K562 (cell line): ENCODE results near the gene MGAT4B. TPM values are rescaled to one million over a fixed set of nuclear protein-coding genes. Genes with fewer than 3 reads are reported as not detected.

ENCODE experiments used
- CGGBP1 ChIP-seq: fragments of 250-450 bp; sonication (Bioruptor Pico); IDR thresholded peaks from 2 replicates; pipeline ENCODE4 v1.9.0; 2021; ENCODE audit warnings: mild to moderate bottlenecking
- CHD4 ChIP-seq: fragments of 200-600 bp; sonication (generic); IDR thresholded peaks from 3 replicates; pipeline ENCODE4 v1.6.1; 2012; ENCODE audit warnings: low read depth, mild to moderate bottlenecking, mixed read lengths, low read length, inconsistent platforms; ENCODE audit not compliant: insufficient read depth, insufficient replicate concordance, poor library complexity, severe bottlenecking
- FIP1L1 ChIP-seq: fragments of 200-400 bp; formaldehyde crosslinking; IDR thresholded peaks from 2 replicates; pipeline ENCODE4 v1.6.1; 2018; ENCODE audit warnings: mild to moderate bottlenecking, low read depth, low read length; ENCODE audit not compliant: poor library complexity, severe bottlenecking
- GTF2A2 ChIP-seq: IDR thresholded peaks from 2 replicates; pipeline ENCODE4 v1.6.1; 2016; ENCODE audit warnings: mild to moderate bottlenecking, missing genetic modification characterization, missing compliant biosample characterization
- IRF9 ChIP-seq: fragments of 450-650 bp; IDR thresholded peaks from 2 replicates; pipeline ENCODE4 v1.6.1; 2016; ENCODE audit warnings: missing biosample characterization, missing genetic modification characterization
- KDM5B ChIP-seq: fragments of 200-600 bp; sonication (generic); IDR thresholded peaks from 2 replicates; pipeline ENCODE4 v1.6.1; 2012; ENCODE audit warnings: low read depth, mild to moderate bottlenecking, moderate library complexity, low read length, control low read depth, inconsistent platforms; ENCODE audit not compliant: insufficient replicate concordance
- NCOA1 ChIP-seq: fragments of 450-650 bp; IDR thresholded peaks from 2 replicates; pipeline ENCODE4 v1.6.1; 2016; ENCODE audit warnings: low read depth
- NCOA2 ChIP-seq, 2 experiments: fragments of 450-650 bp; IDR thresholded peaks; 2 replicates each; pipeline ENCODE4 v1.6.1; 2018; ENCODE audit warnings: mild to moderate bottlenecking in 2 of 2, moderate library complexity in 1 of 2; ENCODE audit not compliant: partially characterized antibody in 2 of 2
- NELFE ChIP-seq: IDR thresholded peaks from 2 replicates; pipeline ENCODE4 v1.6.1; 2011; ENCODE audit warnings: mild to moderate bottlenecking; ENCODE audit not compliant: insufficient read depth, insufficient read length
- NFYB ChIP-seq: IDR thresholded peaks from 2 replicates; pipeline ENCODE4 v1.6.1; 2011; ENCODE audit warnings: mild to moderate bottlenecking, moderate library complexity; ENCODE audit not compliant: insufficient read length; ENCODE audit errors: extremely low read depth
- NUFIP1 ChIP-seq: fragments of 450-650 bp; IDR thresholded peaks from 2 replicates; pipeline ENCODE4 v1.6.1; 2018; ENCODE audit not compliant: partially characterized antibody
- OTX1 ChIP-seq: fragments of 450-650 bp; formaldehyde crosslinking; IDR thresholded peaks from 2 replicates; pipeline ENCODE4 v1.4.0; 2022; ENCODE audit warnings: mild to moderate bottlenecking
- POU5F1 ChIP-seq: fragments of 150-350 bp; IDR thresholded peaks from 2 replicates; pipeline ENCODE4 v1.6.1; 2014; ENCODE audit warnings: borderline replicate concordance, low read length, low read depth, mild to moderate bottlenecking; ENCODE audit not compliant: partially characterized antibody
- PTTG1 ChIP-seq: fragments of 450-650 bp; IDR thresholded peaks from 2 replicates; pipeline ENCODE4 v1.6.1; 2016; ENCODE audit warnings: low read depth, mild to moderate bottlenecking, missing genetic modification characterization, missing compliant biosample characterization
- TEAD1 ChIP-seq, 2 experiments: fragments of 450-650 bp in 1 of 2; sonication (generic) in 1 of 2; formaldehyde crosslinking; IDR thresholded peaks; 2 replicates each; pipeline versions ENCODE4 v1.4.0 to v1.8.0; 2020 to 2022; ENCODE audit warnings: mild to moderate bottlenecking in 2 of 2, missing genetic modification reagents in 1 of 2
- TFE3 ChIP-seq: fragments of 450-650 bp; formaldehyde crosslinking; IDR thresholded peaks from 2 replicates; pipeline ENCODE4 v1.4.0; 2020; ENCODE audit warnings: mild to moderate bottlenecking, mixed read lengths
- XRCC4 ChIP-seq: IDR thresholded peaks from one replicate; pipeline ENCODE4 v1.6.1; 2011; ENCODE audit not compliant: insufficient read depth, insufficient read length; ENCODE audit errors: extremely low read depth
- ZC3H8 ChIP-seq: fragments of 450-650 bp; IDR thresholded peaks from 2 replicates; pipeline ENCODE4 v1.6.1; 2017
- ZNF175 ChIP-seq: fragments of 200-800 bp; sonication (Bioruptor generic); IDR thresholded peaks from 2 replicates; pipeline ENCODE4 v1.6.1; 2016; ENCODE audit warnings: low read depth, mild to moderate bottlenecking, missing genetic modification characterization, missing compliant biosample characterization
- ZNF444 ChIP-seq: fragments of 250-450 bp; sonication (Bioruptor Pico); IDR thresholded peaks from 2 replicates; pipeline ENCODE4 v1.4.0; 2020; ENCODE audit warnings: mild to moderate bottlenecking, moderate library complexity
- ZNF668 ChIP-seq: fragments of 250-450 bp; sonication (Bioruptor Pico); IDR thresholded peaks from 2 replicates; pipeline ENCODE4 v1.8.0; 2022; ENCODE audit warnings: mild to moderate bottlenecking, inconsistent platforms
- ZNF77 ChIP-seq: fragments of 250-450 bp; sonication (Bioruptor Pico); IDR thresholded peaks from 2 replicates; pipeline ENCODE4 v1.5.0; 2020
- polyA plus RNA-seq, 8 experiments: library from polyadenylated mRNA; depleted of rRNA in 4 of 8; stranded (reverse) in 5 of 8; unstranded in 3 of 8; fragments of >200 nt; fragmentation: Nextera tagmentation in 2 of 8; fragmentation: Illumina TruSeq in 1 of 8; extraction: Ambion mirVana in 2 of 8; extraction: Trizol in 1 of 8; gene quantifications; 2 replicates each; pipeline versions ENCODE4 v1.2.1 to v1.2.3, GENCODE V29; 2011 to 2014; ENCODE audit warnings: inconsistent platforms in 1 of 8, missing spikeins in 1 of 8
- total RNA-seq, 7 experiments: library from RNA; depleted of rRNA in 6 of 7; stranded (reverse); fragments of >200 nt in 6 of 7; fragmentation: Illumina TruSeq in 2 of 7; extraction: Trizol in 2 of 7; gene quantifications; 2 replicates each; pipeline versions ENCODE4 v1.2.1 to v1.2.3, GENCODE V29; 2011 to 2021; ENCODE audit warnings: low replicate concordance in 1 of 7
- TF ChIP-seq, protein P1 (sequence below): sonication (generic); formaldehyde crosslinking; IDR thresholded peaks from 2 replicates; pipeline ENCODE4 v1.8.0; 2022; ENCODE audit warnings: missing genetic modification reagents, mild to moderate bottlenecking, borderline replicate concordance

The MGAT4B gene
- total and polyA plus RNA-seq, 9 of the 15 experiments (the other 6 are each of a cell fraction or from before 2014, with no cell fraction given): 0.34 to 133 (median 75.4) TPM

GRCh38 chr5:179820483-179821297 is 14.0 kb upstream of the MGAT4B start, which contains the start of gene SQSTM1 (continued):
- no peak for TF ChIP-seq PTTG1 (tag)
- peak; percentile 30; the same call in 1 of the 2 replicates for TF ChIP-seq ZNF175
- TF ChIP-seq ZNF444 (CRISPR knock-in tag): no peak
- TF ChIP-seq NCOA1: no peak
- no peak for TF ChIP-seq OTX1 (CRISPR knock-in tag)
- TF ChIP-seq NUFIP1: no peak
- TF ChIP-seq NFYB: no peak
- TF ChIP-seq, protein P1, sequence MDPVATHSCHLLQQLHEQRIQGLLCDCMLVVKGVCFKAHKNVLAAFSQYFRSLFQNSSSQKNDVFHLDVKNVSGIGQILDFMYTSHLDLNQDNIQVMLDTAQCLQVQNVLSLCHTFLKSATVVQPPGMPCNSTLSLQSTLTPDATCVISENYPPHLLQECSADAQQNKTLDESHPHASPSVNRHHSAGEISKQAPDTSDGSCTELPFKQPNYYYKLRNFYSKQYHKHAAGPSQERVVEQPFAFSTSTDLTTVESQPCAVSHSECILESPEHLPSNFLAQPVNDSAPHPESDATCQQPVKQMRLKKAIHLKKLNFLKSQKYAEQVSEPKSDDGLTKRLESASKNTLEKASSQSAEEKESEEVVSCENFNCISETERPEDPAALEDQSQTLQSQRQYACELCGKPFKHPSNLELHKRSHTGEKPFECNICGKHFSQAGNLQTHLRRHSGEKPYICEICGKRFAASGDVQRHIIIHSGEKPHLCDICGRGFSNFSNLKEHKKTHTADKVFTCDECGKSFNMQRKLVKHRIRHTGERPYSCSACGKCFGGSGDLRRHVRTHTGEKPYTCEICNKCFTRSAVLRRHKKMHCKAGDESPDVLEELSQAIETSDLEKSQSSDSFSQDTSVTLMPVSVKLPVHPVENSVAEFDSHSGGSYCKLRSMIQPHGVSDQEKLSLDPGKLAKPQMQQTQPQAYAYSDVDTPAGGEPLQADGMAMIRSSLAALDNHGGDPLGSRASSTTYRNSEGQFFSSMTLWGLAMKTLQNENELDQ (CRISPR knock-in tag): no peak
- TF ChIP-seq FIP1L1: peak; percentile 93
- no peak for TF ChIP-seq CHD4
- no peak for TF ChIP-seq POU5F1
- TF ChIP-seq ZNF77 (CRISPR knock-in tag): no peak
- TF ChIP-seq ZC3H8: no peak
- TF ChIP-seq IRF9 (tag): no peak
- no peak for TF ChIP-seq TFE3 (CRISPR knock-in tag)
- peak; percentile 34 for TF ChIP-seq NELFE
- peak; percentile 90 for TF ChIP-seq GTF2A2 (tag)
- no peak for TF ChIP-seq NCOA2 (IDR thresholded peaks at IDR 0.05; ENCODE audit: partially characterized antibody in 2 of 2)
- no peak for TF ChIP-seq XRCC4
- TF ChIP-seq ZNF668 (CRISPR knock-in tag): peak; percentile 83; the same call in 1 of the 2 replicates
- TF ChIP-seq CGGBP1 (CRISPR knock-in tag): no peak
- TF ChIP-seq TEAD1 (CRISPR knock-in tag; IDR thresholded peaks at IDR 0.05): no peak
- TF ChIP-seq KDM5B: peak; percentile 98
